GM11168 (cell line): ENCODE data around the gene RPS6KC1.
"Not testable (repeated sequence)": the region's sequence is repeated elsewhere in the genome, so short reads cannot be mapped to it uniquely, and the experiment has no call there.

ENCODE experiments used
- in situ Hi-C: fragments of 300-500 bp; cut with MboI; formaldehyde crosslinking; loops from one replicate; pipeline ENCODE4 v1.12.0; 2022; ENCODE audit warnings: low sequenced_read_pairs; ENCODE audit not compliant: unreplicated experiment

RPS6KC1 gene

DNA sequence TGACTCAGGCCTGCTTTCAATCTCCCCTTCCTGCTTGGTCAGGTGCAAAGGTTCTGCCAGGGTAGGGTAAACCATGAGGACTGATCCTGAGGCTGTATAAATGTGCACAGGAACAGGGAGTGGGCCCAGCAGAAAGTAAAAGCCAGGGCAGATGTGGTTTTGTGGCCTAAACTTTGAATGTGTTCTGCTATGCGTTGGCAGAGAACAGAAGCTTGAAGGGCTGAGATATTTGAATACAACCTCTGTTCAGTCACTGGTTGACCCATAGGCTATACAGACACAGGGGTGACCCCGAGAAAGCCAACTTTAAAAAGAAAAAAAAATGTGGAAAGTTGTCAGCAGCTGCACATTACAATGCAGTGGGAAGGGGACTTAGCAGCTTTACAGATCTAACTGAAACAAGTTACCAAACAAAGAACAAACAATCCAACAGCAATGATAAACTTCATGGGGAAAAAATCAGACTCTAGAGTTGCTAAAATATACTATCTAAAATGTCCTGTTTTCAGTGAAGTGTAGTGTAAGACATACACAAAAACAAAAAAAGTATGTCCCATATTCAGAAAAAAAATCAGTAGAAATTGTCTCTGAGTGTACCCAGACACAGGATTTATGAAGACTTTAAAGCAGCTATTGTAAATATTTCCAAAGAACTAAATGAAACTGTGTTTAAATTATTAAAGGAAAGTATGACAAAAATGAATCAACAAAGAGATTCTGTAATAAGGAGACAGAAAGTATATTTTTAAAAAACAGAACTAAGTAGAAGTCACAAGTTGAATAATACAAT lies 216.1 kb downstream of the RPS6KC1 start:
- in situ Hi-C loops: no loop called here

DNA sequence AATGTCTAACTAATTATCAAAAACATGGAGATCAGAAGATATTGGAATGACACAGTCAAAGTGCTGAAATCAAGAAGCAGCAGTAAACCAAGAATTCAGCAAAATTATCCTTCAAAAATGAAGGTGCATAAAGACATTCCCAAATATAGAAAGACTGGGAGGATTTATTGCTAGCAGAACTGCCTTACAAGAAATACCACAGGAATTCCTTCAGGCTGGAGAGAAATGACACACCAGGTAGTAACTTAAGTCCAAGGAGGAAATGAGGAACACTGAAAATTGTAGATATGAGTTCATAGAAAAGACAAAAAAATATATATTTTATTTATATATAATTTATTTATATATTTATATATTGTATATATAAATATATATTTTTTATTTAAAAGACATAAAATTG lies 217.2 kb downstream of the RPS6KC1 start:
- in situ Hi-C loops: no loop called here

DNA sequence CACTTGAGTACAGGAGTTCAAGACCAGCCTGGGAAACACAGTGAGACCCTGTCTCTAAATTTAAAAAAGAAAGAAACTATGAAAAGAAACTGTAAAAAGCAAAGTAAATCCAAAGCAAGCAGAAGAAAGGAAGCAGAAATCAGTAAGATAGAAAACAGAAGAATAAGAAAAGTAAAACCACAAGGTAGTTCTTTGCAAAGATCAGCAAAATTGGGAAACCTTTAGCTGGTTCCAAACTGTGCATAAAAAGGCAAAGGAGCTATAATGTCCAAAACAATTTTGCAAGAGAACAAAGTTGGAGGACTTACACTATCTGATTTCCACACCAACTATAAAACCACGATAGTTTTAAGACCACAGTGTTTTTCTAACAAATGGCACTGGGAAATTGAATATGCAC lies 218.8 kb downstream of the RPS6KC1 start:
- in situ Hi-C loops: no loop called here

DNA sequence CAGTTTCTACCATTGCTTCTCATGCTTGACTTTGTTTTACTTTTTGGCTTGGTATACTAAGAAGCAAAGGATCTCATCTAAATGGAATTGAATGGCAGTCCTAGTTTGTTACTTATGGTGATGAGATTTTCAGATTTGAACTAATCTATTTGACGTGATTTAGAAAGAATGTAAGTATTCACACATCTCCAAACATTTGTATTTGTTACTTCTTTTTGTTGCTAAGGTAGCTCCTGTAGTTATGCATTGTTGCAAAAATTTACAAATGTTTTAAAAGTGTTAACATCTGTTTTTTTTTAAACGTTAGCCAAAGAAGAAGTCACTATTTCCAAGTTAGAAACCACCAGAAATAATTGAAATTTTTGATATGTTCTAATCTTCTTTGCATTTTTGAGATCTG lies 222.5 kb downstream of the RPS6KC1 start:
- in situ Hi-C loops: no loop called here

DNA sequence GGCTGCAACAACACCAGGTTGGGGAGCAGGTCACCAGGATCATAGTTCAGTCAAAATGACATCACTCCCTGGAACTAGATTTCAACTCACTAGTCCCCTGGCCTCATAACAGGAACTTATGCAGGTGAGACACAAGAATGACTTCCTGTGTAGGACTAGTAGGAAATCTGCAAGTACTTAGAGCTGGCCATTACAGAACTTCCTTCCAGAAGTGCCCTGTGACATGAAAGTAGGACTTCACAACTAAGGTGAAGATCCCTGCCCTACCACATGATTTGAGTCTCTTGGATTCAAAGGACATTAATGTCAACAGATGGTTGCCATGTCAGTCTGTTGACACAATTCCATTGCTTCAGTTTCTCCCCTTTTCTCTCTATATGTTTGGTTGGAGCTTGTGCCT lies 223.1 kb downstream of the RPS6KC1 start:
- in situ Hi-C loops: no loop called here

DNA sequence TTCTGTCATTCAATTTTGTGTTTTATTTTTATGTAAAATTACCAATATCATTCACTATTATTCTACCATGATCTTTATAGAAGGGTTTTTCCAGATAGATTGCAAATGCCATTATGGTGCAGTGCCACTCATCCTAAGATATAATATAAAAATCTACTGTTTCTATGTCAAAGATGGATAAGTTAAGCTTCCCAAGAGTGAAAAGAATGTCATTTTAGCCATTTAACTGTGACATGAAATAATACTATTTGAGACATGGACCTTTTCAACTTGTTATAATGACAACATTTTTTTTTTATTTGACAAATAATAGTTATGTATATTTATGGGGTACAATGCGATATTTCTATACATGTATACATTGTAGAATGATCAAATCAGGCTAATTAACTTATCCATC lies 224.3 kb downstream of the RPS6KC1 start:
- in situ Hi-C loops: no loop called here

DNA sequence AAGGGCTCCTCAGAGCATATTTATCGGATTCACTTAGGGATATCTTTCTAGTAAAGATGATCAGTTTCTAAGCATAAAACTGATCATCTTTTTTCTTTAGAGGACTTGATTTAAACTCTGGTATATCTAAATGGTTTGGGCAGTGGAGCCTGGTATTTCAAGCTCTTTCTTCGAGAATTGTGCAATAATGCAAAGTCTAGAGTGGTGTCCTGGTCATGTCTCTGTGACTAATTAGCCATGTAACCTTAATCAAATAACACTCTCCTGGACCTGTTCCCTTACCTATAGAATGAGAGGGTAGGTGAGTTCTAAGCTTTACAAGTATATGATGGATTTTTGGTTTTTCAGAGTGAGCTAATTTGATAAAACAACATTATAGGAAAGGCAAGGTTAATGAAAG lies 225.2 kb downstream of the RPS6KC1 start:
- in situ Hi-C loops: no loop called here

DNA sequence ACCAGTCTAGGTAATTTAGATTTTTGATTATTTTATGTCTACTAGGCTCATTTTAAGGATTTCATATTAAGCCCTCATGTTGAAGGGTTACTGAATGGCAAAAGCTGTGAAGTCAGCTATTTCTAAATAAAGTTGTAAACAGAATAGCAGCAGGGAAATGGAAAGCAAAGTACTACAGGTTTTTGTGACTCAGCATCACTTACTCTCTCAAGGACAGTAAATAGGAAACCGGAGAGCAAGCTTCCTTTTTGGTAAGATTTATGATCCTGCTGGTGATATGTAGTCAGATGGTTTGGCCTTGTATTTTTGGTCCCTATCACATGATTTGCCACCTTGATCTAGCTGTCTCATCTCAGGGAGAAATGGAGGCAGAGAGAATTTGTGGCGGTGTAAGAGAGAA lies 226.0 kb downstream of the RPS6KC1 start:
- in situ Hi-C loops: no loop called here

DNA sequence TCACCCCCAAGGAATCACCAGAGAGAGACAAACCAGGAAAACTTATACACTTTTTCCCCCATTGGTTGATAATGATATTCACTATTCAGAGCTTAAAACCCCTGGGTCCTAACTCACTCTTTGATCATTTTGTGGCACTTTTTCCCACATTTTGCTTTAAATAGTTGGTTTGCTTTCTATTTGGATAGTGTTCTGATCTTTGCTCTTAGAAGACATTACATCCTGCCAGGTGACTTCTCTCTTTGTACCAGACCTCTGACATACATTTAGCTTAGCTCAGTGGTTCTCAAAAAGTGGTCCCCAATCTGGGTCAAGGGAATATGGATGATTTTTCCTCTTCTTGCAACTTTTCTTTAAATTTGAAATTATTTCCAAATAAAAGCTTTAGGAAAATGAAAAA lies 228.4 kb downstream of the RPS6KC1 start:
- in situ Hi-C loops: no loop called here

DNA sequence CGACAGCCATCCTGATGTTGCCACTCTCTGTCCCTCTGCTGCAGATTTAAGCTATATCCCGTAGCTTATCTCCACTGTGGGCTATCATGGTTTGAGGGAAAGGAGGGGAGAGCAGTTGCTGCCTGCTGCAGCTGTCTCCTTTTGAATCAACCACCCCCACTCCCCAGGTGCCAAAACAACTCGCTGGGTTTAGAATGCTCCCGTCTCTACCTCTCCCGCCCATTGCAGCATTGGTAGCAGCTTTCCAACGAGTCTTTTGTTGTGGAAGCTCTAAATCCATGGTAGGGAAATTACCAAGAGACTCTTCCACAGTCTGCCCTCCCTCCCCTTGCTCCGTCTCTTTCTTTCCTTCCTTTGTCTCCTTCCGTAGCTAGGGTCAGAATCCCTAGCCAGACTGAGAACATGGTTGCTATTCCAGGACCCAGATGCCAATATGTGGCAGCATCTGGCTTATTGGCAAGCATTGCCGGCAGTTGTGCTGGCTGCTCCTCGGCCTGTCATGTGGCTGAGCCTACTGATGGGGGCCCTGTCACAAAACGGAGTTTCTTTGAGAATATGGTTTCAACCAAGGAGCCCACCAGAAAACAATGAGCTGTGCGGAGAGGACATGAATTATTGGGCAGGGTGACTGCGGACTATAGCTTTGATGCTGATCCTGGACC lies 230.7 kb downstream of the RPS6KC1 start:
- in situ Hi-C loops: no loop called here

DNA sequence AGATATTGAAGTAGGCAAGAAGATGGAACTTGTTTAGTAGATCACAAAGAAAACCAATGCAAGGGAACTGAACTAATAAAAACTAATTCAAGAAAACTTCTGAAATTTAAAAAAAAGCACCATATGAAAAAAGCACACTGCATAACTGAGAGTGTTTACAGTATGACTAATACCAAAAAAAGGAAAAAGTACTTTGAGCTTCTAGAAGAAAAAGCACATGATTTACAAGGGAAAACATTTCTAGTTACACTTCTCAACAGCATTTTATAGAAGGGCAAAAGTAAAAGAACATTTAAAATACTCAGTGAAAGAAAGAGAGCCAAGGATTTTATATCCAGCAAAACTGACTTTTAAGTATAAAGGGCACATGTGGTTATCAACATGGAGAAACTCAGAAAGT lies 233.6 kb downstream of the RPS6KC1 start:
- in situ Hi-C loops: no loop called here

DNA sequence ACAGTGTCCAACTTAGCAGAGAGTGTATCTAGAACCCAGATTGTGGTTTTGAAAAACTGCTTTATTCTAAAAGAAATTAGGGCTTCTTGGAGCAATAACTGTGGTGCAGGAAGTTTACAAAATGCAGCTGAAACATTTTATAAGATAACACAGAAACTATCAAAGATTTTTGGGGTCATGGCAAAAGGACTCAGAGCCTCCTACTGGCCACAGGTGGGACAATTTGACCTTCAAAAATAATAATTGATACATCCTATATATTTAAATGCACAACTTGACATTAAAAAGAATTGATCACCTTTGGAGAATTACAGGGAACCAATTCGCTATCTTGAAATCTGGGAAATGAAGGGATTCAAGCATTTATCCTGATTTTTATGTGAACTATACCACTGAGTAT lies 235.2 kb downstream of the RPS6KC1 start:
- in situ Hi-C loops: no loop called here

DNA sequence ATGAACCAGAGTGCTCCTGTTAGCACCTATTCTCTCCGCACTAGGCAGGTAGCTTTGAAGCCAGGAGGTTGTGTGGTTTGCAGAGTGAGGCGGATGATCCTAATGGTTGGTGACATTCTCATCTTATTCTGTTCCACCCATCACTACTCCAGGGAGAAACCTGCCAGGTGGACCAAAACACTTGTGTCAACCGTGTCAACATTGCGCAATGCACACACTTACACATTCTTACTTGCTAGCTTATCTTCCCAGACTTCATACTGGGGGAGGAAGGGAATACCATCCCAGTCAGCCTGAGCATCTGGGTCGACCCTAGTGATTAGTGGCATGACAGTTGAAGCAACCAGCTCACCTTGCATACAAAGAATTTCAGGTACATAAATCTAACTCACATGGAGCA lies 236.9 kb downstream of the RPS6KC1 start:
- in situ Hi-C loops: no loop called here

DNA sequence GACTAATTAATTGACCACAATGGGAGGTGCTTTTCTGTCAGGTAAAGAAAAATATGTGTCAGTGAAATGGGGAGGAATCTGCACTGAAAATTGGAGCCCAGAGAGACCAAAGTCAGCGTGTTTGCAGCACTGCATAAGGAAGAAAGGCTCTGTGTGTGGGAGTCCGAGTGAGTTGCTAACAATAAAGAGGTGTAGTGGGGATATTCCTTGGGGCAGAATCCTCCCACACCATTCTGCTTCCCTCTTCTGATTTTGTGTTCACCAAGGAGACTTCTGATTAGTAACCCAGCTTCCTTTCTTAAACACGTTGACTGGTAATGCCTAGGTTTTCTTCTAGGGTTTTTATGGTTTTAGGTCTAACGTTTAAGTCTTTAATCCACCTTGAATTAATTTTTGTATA lies 240.5 kb downstream of the RPS6KC1 start:
- in situ Hi-C loops: no loop called here

DNA sequence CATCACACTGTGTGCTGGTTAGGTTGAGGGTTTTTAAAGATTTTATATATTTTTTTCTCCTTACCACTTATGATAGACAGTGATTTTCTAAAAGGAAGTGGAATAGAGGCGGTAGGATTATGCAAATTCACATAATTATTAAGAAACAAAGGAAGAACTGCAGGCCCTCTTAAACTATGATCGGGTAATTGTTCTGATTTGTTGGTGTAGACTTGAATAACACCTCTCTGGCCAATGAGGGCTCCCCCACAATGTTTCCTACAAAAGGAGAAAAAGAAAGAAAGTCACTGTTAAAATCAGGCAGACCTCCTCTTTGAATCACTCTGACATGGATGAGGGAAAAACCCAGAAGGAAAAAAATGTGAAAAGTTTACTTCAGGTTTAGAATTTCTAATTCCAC lies 241.6 kb downstream of the RPS6KC1 start:
- in situ Hi-C loops: no loop called here

DNA sequence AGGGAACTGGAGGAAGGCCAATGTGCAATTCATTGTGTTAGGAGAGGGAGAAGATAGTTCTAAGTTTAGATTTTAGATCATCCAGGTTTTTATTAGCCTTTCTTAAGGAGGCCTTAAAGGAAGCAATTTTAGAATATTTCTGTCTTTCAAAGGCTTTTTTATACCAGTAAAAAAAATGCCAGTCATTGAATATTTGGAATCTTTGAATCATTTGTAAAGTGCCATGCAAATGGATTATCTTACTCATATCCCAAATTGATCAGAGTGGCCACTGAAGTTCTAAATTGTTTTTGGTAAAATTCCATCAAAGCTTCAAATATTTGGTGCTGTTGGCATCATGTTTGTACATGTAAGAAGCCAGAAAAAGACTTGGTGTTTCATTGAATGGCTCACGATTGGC lies 244.8 kb downstream of the RPS6KC1 start:
- in situ Hi-C loops: no loop called here

DNA sequence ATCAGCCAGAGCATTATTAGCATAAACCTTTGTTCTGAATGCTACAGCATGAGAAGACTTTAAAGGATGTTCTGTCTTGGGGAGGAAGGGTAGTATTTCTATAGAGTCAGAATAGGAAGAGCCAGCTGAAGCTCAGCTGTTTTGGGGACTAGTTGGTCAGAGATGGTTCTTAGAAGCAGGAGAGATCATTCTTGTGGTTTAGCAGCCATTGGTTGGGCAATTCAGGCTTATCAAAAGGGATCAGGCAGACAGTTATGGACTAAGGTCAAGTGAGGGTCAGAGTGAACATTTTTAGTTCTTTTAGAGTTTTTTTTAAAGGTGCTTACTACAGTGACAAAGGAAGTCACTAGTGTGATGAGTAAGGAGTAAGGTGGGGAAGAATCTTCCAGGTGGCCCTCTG lies 245.5 kb downstream of the RPS6KC1 start:
- in situ Hi-C loops: no loop called here

DNA sequence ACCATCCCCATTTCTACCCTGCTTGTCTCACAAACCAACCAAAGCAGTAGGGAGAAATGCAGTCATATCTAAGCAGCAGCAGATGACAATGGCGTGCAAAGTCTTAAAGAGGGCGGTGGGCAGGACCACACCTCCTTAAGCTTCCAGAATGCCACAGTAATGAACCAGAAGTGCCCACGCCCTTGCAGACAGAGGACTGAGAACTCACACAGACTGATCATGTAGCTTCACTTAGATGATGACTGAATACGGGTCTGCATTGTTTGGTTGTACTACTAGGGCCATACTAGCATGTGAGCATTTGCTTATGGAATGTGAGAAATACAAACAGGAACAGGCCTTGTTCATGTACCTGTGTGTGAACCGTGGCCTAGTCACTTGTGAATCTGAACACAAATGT lies 246.0 kb downstream of the RPS6KC1 start:
- in situ Hi-C loops: no loop called here

DNA sequence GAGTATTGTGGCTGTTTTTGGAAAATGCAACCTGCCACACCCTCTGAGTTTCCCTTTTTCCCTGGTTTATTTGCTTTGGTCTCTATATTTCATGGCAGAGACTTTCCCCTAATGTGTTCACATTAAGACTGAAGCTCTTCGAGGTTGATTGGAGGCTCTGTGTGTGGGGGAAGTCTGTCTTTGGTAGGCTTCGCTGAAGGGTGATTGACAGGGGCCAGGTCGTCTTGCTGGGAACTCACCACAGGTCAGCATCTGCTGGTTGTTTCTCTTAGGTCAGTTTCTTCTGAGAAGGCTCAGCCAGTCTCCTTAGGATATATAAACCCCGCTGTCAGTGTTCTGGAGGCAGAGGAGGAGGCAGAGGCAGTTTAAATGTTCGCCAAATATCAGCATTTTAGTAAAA lies 249.4 kb downstream of the RPS6KC1 start:
- in situ Hi-C loops: no loop called here

DNA sequence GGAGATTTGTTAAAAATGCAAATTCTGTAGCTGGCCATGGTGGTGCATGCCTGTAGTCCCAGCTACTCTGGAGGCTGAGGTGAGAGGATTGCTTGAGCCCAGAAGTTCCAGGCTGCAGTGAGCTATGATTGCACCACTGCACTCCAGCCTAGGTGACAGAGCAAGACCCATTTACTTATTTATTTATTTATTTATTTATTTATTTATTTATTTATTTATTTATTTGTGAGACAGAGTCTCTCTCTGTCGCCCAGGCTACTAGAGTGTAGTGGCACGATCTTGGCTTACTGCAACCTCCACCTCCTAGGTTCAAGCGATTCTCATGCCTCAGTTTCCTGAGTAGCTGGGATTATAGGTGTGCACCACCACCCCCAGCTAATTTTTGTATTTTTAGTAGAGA lies 250.5 kb downstream of the RPS6KC1 start:
- in situ Hi-C loops: not testable (repeated sequence)

DNA sequence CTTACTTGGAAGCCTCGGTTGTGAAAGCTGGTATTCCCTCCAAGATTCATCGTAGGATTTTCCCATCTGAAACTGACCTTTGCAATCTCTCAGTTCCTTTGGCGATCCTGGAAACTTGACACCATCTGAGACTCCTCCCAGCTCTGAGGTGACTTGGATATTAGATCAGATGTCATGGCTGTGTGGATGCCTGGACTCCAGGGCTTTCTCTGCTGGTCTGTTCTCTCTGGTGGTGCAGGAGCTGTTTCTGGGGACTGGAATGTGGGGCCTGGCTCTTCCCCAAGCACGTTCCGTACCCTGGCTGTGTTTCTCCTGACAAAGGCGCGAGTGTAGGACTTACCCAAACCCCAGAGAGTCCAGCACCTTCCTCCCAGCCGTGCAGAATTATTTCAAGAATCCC lies 252.2 kb downstream of the RPS6KC1 start:
- in situ Hi-C loops: no loop called here

DNA sequence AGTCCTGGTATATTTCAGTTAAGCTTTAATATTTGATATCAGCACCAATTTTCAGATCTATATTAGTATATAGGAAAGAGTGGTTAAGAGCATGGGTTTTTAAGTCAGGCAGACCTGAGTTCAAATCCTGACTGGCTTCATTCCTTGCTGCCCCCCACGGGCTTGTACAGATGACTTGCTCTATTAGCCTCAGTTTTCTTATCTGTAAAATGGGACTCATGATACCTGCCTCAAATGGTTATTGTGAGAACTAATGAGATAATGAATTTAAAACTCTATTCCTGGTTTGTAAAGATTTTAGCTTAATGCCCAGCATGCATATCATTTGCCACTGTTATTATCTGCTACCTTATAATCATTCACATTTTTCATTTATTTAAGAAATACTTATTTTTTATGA lies 264.5 kb downstream of the RPS6KC1 start:
- in situ Hi-C loops: no loop called here
